ENCODE results near the gene CTBP2. TPM values are rescaled to one million over a fixed set of nuclear protein-coding genes. Genes with fewer than 3 reads are reported as not detected.
A peak's percentile ranks its signal among the peaks of the same experiment; 100 is the strongest.

The CTBP2 gene
- total RNA-seq, 4 donors from 2014 or later: 69.7 to 125 (median 84.7) TPM

- intact Hi-C loops (cut with DNase I): no loop called here
- TF ChIP-seq CTCF (IDR thresholded peaks at IDR 0.05) (no peak), POLR2AphosphoS5 (IDR thresholded peaks at IDR 0.05) (no peak), POLR2A (IDR thresholded peaks at IDR 0.05; ENCODE audit: low read depth) (no peak), EP300 (IDR thresholded peaks at IDR 0.05) (no peak)
- H3K27ac ChIP-seq (replicated peaks in 1 of 4): no peak overlapping the region
- no peak overlapping the region for H3K4me3 ChIP-seq
- H3K4me1 ChIP-seq: peaks cover 18 to 60% (median 35%) of the 10 kb centered on the region in 4 donors
- no peaks in the 10 kb centered on the region for H3K36me3 ChIP-seq
- DNase-seq (ENCODE audit: extremely low spot score): no peak
- H3K9me3 ChIP-seq: no peaks in the 10 kb centered on the region
- no peaks in the 10 kb centered on the region for H3K27me3 ChIP-seq
- WGBS: 98% methylated on average over 3 of the region's 3 CpGs
Measured at GRCh38 chr10:124959564-124959963, 200.8 kb downstream of the CTBP2 start.

GRCh38 chr10:124957404-124957947 lies 202.9 kb downstream of the CTBP2 start:
- no peak for TF ChIP-seq CTCF (IDR thresholded peaks at IDR 0.05)
- no peak for TF ChIP-seq POLR2A (IDR thresholded peaks at IDR 0.05; ENCODE audit: low read depth)
- no peak for TF ChIP-seq EP300 (IDR thresholded peaks at IDR 0.05)
- no peak for TF ChIP-seq POLR2AphosphoS5 (IDR thresholded peaks at IDR 0.05)

GRCh38 chr10:124956764-124957163 lies 203.6 kb downstream of the CTBP2 start:
- Histone ChIP-seq H3K4me3 (no peak overlapping the region), H3K27ac (replicated peaks in 1 of 4) (peak overlapping the region in 1 of 4 donors; percentile 16), H3K4me1 (peaks cover 18 to 61% (median 41%) of the 10 kb centered on the region in 4 donors), H3K36me3 (no peaks in the 10 kb centered on the region), H3K9me3 (no peaks in the 10 kb centered on the region), H3K27me3 (no peaks in the 10 kb centered on the region)
- TF ChIP-seq EP300 (IDR thresholded peaks at IDR 0.05): no peak
- 77% methylated on average over 1 of the region's 1 CpG for WGBS
- intact Hi-C loops (cut with DNase I): no loop called here
- no peak for DNase-seq (ENCODE audit: extremely low spot score)

More at GRCh38 chr10:124957404-124957947, 202.9 kb downstream of the CTBP2 start:
- WGBS: 68% methylated on average over 7 of the region's 7 CpGs
- Histone ChIP-seq H3K9me3 (no peaks in the 10 kb centered on the region), H3K27me3 (no peaks in the 10 kb centered on the region), H3K36me3 (no peaks in the 10 kb centered on the region), H3K4me1 (peaks cover 18 to 68% (median 42%) of the 10 kb centered on the region in 4 donors), H3K27ac (replicated peaks in 1 of 4) (no peak overlapping the region), H3K4me3 (no peak overlapping the region)
- intact Hi-C loops (cut with DNase I): no loop called here
- no peak for DNase-seq (ENCODE audit: extremely low spot score)

- H3K4me3 ChIP-seq: peak overlapping the region in 3 of 4 donors; percentile 2 to 19 (median 17)
- H3K36me3 ChIP-seq: no peaks in the 10 kb centered on the region
- peaks cover 18 to 56% (median 39%) of the 10 kb centered on the region in 4 donors for H3K4me1 ChIP-seq
- DNase-seq (ENCODE audit: extremely low spot score): no peak
- no peaks in the 10 kb centered on the region for H3K27me3 ChIP-seq
- 36% methylated on average over 10 of the region's 10 CpGs for WGBS
- H3K9me3 ChIP-seq: no peaks in the 10 kb centered on the region
- no peak for TF ChIP-seq POLR2A (IDR thresholded peaks at IDR 0.05; ENCODE audit: low read depth)
- TF ChIP-seq CTCF (IDR thresholded peaks at IDR 0.05): no peak
- TF ChIP-seq EP300 (IDR thresholded peaks at IDR 0.05): no peak
- TF ChIP-seq POLR2AphosphoS5 (IDR thresholded peaks at IDR 0.05): no peak
- intact Hi-C loops (cut with DNase I): no loop called here
- peak overlapping the region in 3 of 4 donors; percentile 16 to 49 (median 18) for H3K27ac ChIP-seq (replicated peaks in 1 of 4)
Measured at GRCh38 chr10:124955868-124956267, 204.5 kb downstream of the CTBP2 start.

GRCh38 chr10:124955243-124955642 lies 205.1 kb downstream of the CTBP2 start:
- no peak for DNase-seq (ENCODE audit: extremely low spot score)
- no peaks in the 10 kb centered on the region for H3K9me3 ChIP-seq
- H3K4me1 ChIP-seq: peaks cover 18 to 58% (median 37%) of the 10 kb centered on the region in 4 donors
- H3K36me3 ChIP-seq: no peaks in the 10 kb centered on the region
- no peaks in the 10 kb centered on the region for H3K27me3 ChIP-seq
- no peak for TF ChIP-seq EP300 (IDR thresholded peaks at IDR 0.05)
- no peak for TF ChIP-seq CTCF (IDR thresholded peaks at IDR 0.05)
- TF ChIP-seq POLR2A (IDR thresholded peaks at IDR 0.05; ENCODE audit: low read depth): no peak
- peak in 1 of 2 donors; percentile 8 for TF ChIP-seq POLR2AphosphoS5 (IDR thresholded peaks at IDR 0.05)
- H3K4me3 ChIP-seq: no peak overlapping the region
- intact Hi-C loops (cut with DNase I): no loop called here
- peak overlapping the region in 3 of 4 donors; percentile 16 to 49 (median 18) for H3K27ac ChIP-seq (replicated peaks in 1 of 4)
- WGBS: 43% methylated on average over 7 of the region's 7 CpGs
